ENCODE measurements around the gene UNC93B1. TPM values are rescaled to one million over a fixed set of nuclear protein-coding genes. Genes with fewer than 3 reads are reported as not detected.
A peak's percentile ranks its signal among the peaks of the same experiment; 100 is the strongest.

UNC93B1 gene
- total RNA-seq, 4 donors from 2014 or later, result 43.5 to 75.9 (median 44.2) TPM

- WGBS, 2 donors, result 23 to 33% methylated on average over 27 to 49 of the region's 86 CpGs
- H3K27ac ChIP-seq, result peak overlapping the region; percentile 62 to 89 (median 82)
- H3K27me3 ChIP-seq, result no peaks in the 10 kb centered on the region
- TF ChIP-seq CTCF (IDR thresholded peaks at IDR 0.05), result no peak
- TF ChIP-seq EP300 (IDR thresholded peaks at IDR 0.05), result no peak
- no peak for TF ChIP-seq POLR2A (IDR thresholded peaks at IDR 0.05)
- H3K9me3 ChIP-seq, result no peaks in the 10 kb centered on the region
- peaks cover 0 to 24% (median 5%) of the 10 kb centered on the region in 4 donors for H3K4me1 ChIP-seq
- H3K36me3 ChIP-seq, result peaks cover 0 to 12% (median 0%) of the 10 kb centered on the region in 3 donors
- DNase-seq (ENCODE audit: low spot score in 2 of 2), result no peak
- H3K4me3 ChIP-seq, result peak overlapping the region; percentile 38 to 89 (median 76)
These were observed 705 bp downstream of the UNC93B1 start for GRCh38 chr11:68002938-68003845.

GRCh38 chr11:68002575-68002937, 1.3 kb downstream of the UNC93B1 start:
- Histone ChIP-seq H3K36me3 (peaks cover 0 to 12% (median 0%) of the 10 kb centered on the region in 3 donors), H3K27ac (peak overlapping the region in 2 of 4 donors; percentile 50 to 89), H3K4me3 (peak overlapping the region in 3 of 4 donors; percentile 38 to 85 (median 68)), H3K4me1 (peaks cover 0 to 17% (median 5%) of the 10 kb centered on the region in 4 donors), H3K27me3 (no peaks in the 10 kb centered on the region), H3K9me3 (no peaks in the 10 kb centered on the region)
- 62 to 65% methylated on average over 9 of the region's 9 CpGs for WGBS, 2 donors
- TF ChIP-seq CTCF (IDR thresholded peaks at IDR 0.05), result no peak
- no peak for TF ChIP-seq POLR2A (IDR thresholded peaks at IDR 0.05)
- no peak for TF ChIP-seq EP300 (IDR thresholded peaks at IDR 0.05)
- DNase-seq (ENCODE audit: low spot score in 2 of 2), result no peak

GRCh38 chr11:67999704-68000103, 4.2 kb downstream of the UNC93B1 start:
- DNase-seq (ENCODE audit: low spot score in 2 of 2), result no peak
- H3K27me3 ChIP-seq, result no peaks in the 10 kb centered on the region
- no peak overlapping the region for H3K4me3 ChIP-seq
- H3K36me3 ChIP-seq, result peaks cover 0 to 27% (median 0%) of the 10 kb centered on the region in 3 donors
- 88 to 92% methylated on average over 5 of the region's 5 CpGs for WGBS, 2 donors
- peaks cover 0 to 23% (median 8%) of the 10 kb centered on the region in 4 donors for H3K4me1 ChIP-seq
- H3K27ac ChIP-seq, result no peak overlapping the region
- H3K9me3 ChIP-seq, result no peaks in the 10 kb centered on the region
- TF ChIP-seq POLR2A (IDR thresholded peaks at IDR 0.05) (no peak), CTCF (IDR thresholded peaks at IDR 0.05) (no peak), EP300 (IDR thresholded peaks at IDR 0.05) (no peak)

GRCh38 chr11:67999201-67999629, 4.7 kb downstream of the UNC93B1 start:
- Histone ChIP-seq H3K9me3 (no peaks in the 10 kb centered on the region), H3K4me3 (no peak overlapping the region), H3K27me3 (no peaks in the 10 kb centered on the region), H3K36me3 (peaks cover 0 to 32% (median 0%) of the 10 kb centered on the region in 3 donors), H3K4me1 (peaks cover 0 to 19% (median 4%) of the 10 kb centered on the region in 4 donors), H3K27ac (no peak overlapping the region)
- WGBS, 2 donors, result 95 to 98% methylated on average over 10 to 11 of the region's 13 CpGs
- no peak for DNase-seq (ENCODE audit: low spot score in 2 of 2)
- no peak for TF ChIP-seq CTCF (IDR thresholded peaks at IDR 0.05)
- no peak for TF ChIP-seq POLR2A (IDR thresholded peaks at IDR 0.05)
- TF ChIP-seq EP300 (IDR thresholded peaks at IDR 0.05), result no peak
